Stimulated activated CD8-positive, alpha-beta memory T cell treated with anti-CD3 and anti-CD28 coated beads, Interleukin-7, amount 100 ng/mL, for 4 hours (primary cell): ENCODE measurements around the gene SLC35F1.
"Not testable (repeated sequence)": the region's sequence is repeated elsewhere in the genome, so short reads cannot be mapped to it uniquely, and the experiment has no call there.

Source experiments
- DNase-seq, 2 donors: peaks; one replicate each; pipeline ENCODE4 v3.0.0-alpha.2; 2020; ENCODE audit warnings: low read depth in 2 of 2

Gene SLC35F1

DNA sequence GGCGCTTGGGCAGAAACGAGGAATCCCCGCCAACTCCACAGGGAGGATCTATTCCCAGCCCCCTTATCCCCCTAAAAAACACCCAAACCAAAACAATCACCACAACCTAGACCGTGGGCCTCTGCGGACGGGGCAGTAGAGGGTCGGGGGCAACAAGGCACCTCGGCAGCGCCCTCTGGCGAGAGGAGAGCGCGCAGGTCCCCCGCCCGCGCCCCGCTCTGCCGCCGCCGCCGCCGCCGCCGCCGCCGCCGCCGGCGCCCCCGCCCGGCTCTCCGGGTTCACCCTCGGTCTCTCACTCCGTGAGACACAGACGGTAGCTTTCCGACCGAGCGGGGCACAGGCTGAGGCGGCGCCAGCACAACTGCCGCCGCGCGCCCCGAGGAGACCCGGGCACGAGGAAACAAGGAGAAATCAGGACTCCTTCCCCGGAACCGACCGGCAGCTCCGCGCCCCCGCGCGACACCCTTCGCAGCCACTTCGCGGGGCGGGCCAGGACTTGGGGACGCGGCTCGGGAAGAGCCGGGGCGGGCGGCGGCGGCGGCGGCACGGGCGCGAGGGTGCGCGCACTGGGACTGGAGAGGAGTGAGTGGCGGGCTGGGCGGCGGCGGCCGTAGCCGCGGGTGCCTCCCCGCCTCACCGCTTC, at the start of gene SLC35F1:
SLC35F1 (plus strand) TSS at position 307 of the 643 bp plus-strand sequence.
- DNase-seq = peak in 1 of 2 donors; percentile 1

DNA sequence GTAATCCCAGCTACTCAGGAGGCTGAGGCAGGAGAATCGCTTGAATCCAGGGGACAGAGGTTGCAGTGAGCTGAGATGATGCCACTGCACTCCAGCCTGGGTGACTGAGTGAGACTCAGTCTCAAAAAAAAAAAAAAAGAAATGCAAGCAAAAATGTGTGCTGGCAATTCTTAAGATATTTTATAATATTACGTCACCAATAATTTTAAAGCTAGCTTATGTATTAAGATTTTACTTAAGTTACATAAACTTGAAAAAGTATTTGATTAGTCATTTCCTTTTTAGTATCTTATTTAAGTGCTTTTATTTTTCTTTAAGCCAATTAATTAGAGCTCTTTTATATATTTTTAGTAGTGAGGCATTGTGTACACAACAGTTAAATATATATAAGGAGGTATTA, 48.5 kb upstream of the SLC35F1 start:
- not testable (repeated sequence) for DNase-seq

DNA sequence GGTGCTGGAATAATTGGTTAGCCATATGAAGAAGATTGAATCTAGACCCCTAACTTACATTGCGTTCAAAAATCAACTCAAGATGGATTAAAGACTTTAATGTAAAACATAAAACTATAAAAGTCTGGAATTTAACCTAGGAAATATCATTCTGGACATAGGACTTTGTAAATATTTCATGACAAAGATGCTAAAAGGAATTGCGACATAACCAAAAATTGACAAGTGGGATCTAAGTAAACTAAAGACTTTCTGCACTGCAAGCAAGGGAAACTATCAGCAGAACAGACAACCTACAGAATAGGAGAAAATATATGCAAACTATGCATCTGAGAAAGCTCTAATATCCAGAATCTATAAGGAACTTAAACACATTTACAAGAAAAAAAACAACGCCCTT, 45.5 kb upstream of the SLC35F1 start:
- DNase-seq = no peak

DNA sequence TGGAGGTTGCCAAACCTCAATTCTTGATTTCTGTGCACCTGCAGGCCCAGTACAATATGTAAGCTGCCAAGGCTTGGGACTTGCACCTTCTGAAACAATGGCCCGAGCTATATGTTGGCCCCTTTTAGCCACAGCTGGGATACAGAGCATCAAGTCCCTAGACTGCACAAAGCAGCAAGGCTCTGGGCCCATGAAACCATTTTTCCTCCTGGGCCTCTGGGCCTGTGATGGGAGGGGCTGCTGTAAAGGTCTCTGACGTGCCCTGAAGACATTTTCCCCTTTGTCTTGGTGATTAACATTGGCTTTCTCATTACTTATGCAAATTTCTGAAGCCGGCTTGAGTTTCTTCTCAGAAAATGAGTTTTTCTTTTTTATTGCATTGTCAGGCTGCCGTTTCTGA, 40.5 kb upstream of the SLC35F1 start:
- DNase-seq = no peak

DNA sequence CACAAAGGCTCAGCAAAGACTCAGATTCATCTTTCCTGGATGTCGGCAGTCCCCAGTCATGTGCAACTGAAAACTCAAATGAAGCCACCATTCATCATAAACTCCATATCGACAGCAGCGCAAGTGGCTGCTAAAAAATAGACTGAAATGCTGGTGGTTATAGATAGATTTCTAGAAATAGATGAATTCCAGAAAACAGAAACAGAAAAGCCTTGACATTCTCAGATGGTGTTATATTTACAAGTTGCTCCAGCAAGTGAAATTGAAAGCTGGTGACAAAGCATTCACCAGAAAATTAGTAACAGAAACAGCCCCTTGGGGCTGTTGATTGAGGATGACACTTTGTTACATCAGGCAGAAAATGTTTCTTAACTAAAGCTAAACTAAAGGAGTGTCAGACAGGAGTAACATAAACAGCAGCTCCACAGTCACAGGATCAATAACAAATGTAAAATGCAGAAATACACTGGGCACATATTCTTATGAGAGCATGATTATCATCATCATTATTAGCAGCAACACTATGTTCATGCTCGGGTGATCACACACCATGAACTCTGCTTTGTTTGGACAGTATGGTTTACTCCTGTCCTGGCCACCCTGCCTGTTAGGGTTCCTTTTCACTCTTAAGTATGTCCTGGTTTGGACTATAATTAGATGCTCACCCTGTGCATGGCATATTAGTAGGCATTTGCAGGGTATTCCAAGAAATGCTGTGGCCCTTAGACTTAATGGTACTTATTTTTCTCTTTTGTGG, 36.4 kb upstream of the SLC35F1 start:
- no peak for DNase-seq

DNA sequence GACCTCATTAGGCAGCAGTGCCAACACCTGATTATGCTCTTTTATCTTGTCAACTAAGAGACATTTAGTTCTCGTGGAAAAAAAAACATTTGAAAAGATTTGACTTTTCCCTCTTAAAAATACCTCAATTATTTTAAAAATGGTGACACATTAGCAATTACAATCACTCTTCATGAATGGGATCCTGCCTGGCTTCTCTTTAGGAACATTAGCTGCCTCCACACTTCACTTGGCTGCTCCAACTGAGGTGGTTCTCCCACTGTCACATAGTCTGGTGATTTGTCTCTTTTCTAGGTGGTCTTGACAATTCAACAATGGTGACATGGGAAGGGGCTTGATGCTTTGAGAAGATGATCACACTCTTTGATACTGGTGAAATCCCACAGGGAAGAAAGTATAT, 26.2 kb upstream of the SLC35F1 start:
- no peak for DNase-seq

DNA sequence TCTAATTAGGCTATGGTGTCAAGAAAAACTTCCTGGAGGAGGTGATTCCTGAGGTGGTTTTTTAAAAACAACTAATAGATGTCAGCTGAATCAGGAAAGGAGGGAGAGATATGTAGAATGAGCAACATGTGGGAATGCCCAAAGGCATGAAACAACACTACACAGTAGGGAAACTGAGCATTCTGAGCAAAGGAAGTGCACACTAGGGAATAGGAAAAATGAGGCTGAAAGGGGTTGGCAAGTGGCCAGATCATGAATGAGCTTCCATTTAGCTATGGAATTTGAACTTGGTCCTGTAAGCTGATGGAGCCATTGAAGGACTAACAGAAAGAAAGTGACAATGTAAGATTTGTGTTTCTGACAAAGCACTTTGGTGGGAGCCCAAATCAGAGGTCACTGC, 16.9 kb upstream of the SLC35F1 start:
- no peak for DNase-seq

DNA sequence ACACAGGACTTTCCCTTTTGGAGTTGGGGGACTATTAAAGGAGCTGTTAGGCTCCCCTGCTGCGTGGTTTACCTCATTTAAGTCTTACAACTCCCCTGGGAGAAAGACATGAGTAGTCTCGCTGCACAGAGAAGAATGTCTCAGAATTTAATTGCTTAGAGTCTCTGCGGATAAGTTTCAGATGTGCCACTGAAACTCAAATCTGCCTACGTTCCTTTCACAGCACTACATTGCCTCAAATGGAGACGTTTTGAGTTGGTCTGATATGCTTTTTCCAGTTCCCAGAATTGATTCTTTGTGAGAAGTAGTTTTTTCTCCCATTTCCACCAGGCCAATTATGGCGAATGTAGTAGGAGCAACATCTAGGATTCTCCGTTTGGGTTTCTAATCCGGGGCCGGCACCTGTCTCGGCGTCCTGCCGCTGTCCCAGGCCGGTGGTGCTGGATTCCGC, 532 bp upstream of the SLC35F1 start:
- no peak for DNase-seq

DNA sequence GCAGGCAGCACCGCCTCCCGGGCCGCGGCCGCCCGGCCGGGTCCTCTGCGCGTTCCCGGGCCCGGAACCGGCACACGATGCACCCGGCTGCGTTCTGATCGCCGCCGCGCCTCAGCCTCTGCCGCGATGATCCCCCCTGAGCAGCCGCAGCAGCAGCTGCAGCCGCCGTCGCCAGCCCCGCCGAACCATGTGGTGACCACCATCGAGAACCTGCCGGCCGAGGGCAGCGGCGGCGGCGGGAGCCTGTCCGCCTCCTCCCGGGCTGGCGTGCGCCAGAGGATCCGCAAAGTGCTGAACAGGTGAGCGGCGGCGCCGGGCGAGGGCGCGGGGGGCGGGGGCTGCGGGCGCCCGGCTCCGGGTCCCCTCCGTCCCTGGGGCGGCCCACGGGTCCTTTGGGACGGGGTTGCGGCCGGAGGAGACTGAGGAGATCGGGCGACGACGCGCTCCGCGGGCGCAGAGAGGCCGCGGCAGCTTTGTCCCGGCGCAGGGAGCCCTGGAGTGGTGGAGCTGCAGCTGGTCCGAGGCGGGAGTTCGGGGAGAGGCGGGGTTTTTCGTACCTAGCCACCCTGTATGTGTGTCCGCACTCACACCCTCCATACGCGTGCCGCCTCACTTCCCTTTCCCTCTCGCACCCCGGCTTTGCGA, 659 bp downstream of the SLC35F1 start:
- DNase-seq = no peak

DNA sequence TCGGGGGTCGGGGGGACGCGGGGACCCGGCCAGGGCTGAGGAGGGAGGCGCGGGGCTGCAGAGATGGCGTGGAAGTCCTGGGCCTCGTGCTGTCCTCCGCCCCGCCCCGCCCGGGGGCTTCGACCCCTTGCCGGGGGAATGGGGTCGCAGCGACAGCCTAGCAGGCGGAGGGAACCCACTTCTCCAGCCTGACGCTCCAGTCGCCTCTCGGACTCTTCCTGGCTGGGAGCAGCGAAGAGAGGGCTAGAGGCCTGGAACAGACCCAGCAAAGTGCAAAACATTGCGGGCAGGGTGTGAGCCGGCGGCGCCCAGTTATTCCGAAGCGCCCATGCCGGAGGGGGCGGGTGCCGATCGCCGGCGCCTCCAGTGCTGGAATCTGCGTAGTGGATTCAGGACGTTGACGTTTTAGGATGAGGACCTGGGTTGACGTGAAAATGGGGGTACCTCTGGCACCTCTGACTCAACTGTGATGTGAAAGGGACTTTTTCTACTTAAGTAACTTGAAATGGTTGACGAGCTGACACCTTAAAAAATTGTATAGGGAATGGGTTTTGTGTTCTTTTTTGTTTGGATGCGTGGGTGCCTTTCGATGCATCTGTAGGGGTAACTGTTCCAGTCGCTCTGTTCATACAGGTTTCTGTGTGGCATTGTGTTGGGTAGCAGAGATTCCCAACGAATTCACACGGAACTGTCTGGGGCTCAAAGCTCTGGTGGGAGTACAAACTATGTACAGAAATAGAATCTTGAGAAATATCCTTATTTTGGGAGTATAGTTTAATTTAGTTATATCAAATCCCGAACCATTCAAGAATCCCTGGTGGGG, 1.4 kb downstream of the SLC35F1 start:
- DNase-seq = no peak

DNA sequence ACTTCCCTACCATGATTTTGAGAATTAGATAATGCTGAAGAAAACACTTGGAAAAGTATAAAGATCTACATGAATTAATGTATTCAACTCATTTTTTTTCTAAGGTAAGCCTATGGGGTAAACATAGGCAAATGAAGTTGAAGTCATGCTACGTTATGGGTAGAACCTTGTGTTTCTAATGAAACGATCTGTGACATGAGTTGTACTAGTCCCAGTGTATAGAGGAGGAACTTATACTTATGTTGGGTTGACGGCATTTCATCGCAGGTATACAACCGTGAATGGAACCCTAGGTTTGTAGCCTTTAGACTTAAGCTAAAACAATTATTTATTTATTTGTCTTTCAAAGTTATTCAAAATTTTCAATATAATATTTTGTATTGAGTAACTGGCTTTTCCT, 2.6 kb downstream of the SLC35F1 start:
- no peak for DNase-seq

DNA sequence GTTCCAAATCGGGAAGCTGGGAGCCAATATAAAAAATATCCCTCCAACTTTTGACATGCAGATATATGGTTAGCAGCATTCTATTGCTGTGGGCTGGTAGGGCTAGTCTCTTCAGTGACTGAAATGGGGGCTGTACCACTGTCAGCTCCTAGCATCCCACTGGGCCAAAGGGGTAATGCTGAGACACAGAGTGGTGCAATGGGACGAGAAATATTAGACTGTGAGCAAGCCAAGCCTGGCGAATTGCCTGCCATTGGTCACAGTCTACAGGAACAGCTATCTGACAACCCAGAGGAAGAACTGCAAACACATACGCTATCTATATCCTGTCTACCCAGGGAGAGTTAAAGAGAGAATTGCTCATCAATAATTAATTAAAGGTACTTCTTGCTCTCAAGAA, 3.5 kb downstream of the SLC35F1 start:
- no peak for DNase-seq

DNA sequence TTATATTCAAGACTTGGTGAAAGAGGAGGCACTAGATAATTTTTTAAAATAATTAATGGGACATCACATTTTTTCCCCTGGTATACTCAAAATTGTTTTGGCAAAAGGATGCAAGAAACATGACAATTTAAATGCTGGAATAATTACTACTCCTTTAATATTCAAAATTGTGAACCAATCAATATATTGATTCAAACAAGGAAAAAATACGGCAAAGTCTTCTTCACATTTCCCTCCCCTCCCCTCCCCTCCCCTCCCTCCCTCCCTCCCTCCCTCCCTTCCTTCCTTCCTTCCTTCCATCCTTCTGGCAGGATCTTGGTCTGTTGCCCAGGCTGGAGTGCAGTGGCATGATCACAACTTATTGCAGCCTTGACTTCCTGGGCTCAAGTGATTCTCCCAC, 4.1 kb downstream of the SLC35F1 start:
- no peak for DNase-seq

DNA sequence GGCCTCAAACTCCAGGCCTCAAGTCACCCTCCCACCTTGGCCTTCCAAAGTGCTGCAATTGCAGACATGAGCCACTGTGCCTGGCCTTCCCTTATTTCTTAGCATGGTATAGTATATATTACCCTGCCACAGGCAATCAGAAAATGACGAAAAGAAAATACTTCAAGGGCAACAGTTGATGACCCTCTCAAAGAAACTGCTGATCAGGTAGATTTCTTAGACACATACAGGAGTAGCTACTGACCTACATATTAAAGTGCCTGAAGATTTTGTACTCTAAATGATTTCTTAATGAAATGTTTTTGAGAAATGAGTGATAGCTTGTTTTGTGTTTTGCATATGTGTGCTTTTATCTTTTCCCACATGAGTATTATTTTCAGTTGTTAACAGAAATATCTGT, 4.6 kb downstream of the SLC35F1 start:
- DNase-seq = no peak

DNA sequence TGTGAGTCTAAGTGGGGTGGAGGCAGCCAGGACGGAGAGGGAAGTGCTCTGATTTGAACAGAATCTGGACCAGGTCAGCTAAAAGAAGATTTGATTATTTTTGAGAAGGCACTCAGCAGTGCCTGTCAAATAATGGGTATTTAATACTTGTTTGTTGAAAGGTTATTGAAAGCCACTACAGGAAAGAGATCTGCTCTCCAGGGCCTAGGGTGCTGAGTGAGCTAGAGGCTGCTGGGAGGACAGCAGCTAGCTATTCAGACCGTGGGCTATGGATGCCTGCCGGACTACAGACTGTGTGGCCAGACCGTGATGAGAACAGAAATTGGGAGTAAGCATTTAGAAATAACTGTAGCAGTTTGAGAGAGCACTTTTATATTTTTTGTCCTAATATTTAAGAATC, 8.8 kb downstream of the SLC35F1 start:
- no peak for DNase-seq

DNA sequence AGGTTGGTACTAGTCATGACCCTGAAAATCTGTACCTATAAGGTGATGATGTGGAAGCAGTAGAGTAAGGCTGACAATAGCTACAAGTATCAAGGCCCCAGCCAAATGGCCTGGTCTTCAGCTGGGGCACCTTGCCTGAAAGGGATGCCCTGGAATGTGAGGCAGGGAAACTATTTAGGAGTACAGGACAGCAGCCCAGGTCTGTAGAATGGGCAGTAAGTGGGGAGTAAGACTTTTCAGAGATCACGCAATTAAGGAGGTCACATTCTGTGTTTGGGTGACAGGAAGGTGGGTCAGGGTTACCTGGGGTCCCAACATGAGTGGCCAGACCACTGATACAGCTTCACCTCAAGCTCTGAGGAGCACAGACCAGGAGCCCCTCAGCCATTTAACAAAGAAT, 9.4 kb downstream of the SLC35F1 start:
- no peak for DNase-seq

DNA sequence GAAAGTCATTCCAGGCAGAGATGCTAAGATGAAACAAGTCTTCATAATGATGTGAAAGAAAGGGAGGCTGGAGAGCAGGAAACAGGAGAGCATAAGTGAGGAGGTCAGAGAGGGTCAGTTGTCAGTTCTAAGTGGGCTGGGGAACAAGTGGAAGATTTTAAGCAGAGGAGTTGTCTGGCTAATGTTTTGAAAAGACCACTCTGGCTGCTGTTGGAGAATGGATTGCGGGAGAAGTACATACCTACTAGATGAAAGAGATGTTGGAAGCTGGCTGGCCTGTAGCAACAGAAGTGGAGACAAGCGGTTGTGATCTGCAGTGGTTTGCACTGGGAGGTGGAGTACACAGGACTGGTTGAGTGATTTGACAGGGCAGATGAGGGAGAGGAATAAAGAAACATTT, 10.1 kb downstream of the SLC35F1 start:
- no peak for DNase-seq

DNA sequence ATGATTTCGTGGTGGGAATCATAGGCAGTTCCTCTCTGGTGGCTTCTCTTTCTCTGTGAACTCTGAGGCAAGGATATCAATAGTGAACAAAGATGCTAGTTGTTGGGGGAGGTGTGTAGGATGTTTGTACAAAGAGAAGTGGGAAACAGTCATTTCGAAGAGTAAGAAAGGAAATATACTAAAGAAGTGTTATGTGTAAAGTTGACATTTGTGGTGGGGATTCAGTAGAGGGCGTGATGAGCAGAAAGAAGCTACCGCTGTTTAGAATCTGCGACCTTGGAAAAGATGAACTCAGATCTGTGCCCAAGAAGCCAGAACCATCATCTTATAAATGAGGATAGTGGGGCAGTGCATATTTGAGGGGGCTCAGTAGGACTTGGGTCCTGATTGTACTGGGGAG, 11.4 kb downstream of the SLC35F1 start:
- no peak for DNase-seq

DNA sequence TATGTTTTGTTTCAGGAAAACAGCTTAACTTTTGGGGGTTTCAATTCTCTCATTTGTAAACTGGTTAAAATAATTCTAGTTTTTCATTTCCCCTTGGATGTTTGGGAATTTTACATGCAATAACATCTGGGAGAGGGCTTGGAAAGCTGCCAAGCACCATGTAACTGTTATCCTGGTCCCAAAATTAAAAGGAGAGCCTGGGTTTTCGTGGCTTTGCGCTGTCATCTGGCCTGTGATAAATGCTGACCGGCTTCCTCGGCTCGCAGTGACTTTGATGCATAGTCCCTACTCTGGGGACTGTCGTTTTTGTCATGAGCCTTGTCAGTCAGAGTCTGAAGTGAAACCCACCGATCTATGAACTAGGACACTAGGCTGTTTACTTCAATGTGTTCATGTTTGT, 12.2 kb downstream of the SLC35F1 start:
- no peak for DNase-seq

DNA sequence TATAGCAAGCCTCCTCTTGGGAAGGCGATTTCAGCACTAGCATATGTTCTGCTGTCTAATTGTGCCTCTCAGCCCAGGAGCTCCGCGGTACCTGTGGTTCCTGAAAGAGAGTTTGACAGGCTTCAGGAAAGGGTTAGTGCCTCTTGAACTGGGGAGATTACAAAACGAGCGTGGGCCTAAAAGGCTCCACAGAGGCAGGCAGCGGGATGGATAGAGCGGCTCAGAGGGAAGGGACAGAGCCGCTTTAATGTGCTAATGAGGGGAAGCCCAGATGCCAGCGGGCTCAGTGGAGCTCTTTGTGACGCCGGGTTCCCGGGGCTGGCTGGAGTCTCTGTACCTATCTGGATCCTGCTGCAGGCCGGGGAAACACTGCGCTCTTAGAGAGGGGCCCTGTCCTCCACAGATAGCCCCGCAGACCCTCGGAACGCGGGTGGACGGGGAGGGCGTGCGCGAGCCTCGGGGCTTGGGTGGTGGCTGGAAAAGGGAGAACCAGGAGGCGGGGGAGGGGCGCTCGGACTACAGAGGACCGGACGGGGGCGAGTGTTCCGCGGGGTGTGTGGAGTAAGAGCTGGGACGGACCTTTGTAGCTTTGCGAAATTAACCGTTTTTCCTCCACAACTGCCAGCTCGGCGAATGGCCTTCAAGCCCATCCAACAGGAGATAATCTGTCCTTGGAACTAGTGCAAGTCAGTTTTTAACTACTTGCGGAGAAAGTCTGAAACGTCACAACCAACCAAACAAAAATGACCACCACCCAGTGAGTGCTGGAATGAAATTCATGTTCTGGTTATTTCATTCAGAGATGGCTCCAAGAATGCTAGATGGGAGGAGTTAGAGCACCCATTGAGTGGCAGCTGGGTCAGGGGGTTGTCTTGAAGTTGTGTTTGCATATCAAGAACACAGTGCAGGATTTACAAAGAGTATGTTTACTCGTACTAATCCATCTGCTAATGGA, 13.0 kb downstream of the SLC35F1 start:
- DNase-seq = no peak

DNA sequence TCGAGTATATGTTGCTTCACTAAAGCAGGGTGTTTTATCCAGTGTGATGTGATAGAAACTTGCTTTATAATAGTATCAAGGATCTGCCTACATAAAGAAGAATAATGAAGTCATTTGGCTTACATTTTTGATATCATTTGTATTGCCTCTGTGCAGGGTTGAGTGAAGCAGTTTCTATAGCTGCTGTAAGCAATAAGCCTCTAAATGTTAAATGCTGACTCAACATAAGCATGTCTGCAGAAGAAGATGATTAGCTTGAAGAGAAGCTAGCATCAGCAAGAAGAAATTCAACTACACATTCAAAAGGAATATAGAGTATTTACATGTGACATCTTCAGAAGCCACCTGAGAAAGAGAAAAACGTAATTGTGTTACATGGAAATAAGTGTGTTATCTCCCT, 17.6 kb downstream of the SLC35F1 start:
- no peak for DNase-seq
